HEK293T (cell line): Measurements from ENCODE around the gene ORMDL2.

Source experiments
- CTCF ChIA-PET: fragments of 350-600 bp; formaldehyde crosslinking; extraction: SDS; loops from one replicate; lab custom pipeline; 2021; ENCODE audit warnings: antibody characterized with exemption, inconsistent platforms; lab: Yijun Ruan, JAX
- POLR2A ChIA-PET: fragments of 350-600 bp; formaldehyde crosslinking; extraction: SDS; loops from one replicate; lab custom pipeline; 2020; ENCODE audit warnings: antibody characterized with exemption, inconsistent platforms; lab: Yijun Ruan, JAX
- DNase-seq: peaks from one replicate; pipeline ENCODE4 v3.0.0; 2012; ENCODE audit warnings: mixed read lengths; ENCODE audit errors: extremely low spot score
- ARNT ChIP-seq: fragments of 450-650 bp; IDR thresholded peaks from 2 replicates; pipeline ENCODE4 v1.6.1; 2017; ENCODE audit warnings: mild to moderate bottlenecking
- BHLHE40 ChIP-seq: fragments of 450-650 bp; IDR thresholded peaks from 2 replicates; pipeline ENCODE4 v1.6.1; 2016; ENCODE audit warnings: mild to moderate bottlenecking, moderate library complexity, borderline replicate concordance
- CTBP1 ChIP-seq: fragments of 450-650 bp; IDR thresholded peaks from 2 replicates; pipeline ENCODE4 v1.6.1; 2016; ENCODE audit warnings: borderline replicate concordance
- ELF4 ChIP-seq: fragments of 450-650 bp; IDR thresholded peaks from 2 replicates; pipeline ENCODE4 v1.6.1; 2017; ENCODE audit warnings: antibody characterized with exemption
- FOXA1 ChIP-seq: fragments of 450-650 bp; IDR thresholded peaks from 2 replicates; pipeline ENCODE4 v1.6.1; 2016; ENCODE audit warnings: mild to moderate bottlenecking
- FOXK2 ChIP-seq: fragments of 450-650 bp; IDR thresholded peaks from 2 replicates; pipeline ENCODE4 v1.6.1; 2016; ENCODE audit warnings: mild to moderate bottlenecking
- FOXM1 ChIP-seq: fragments of 450-650 bp; IDR thresholded peaks from 2 replicates; pipeline ENCODE4 v1.6.1; 2017; ENCODE audit warnings: mild to moderate bottlenecking, borderline replicate concordance
- HDGF ChIP-seq: fragments of 450-650 bp; IDR thresholded peaks from 2 replicates; pipeline ENCODE4 v1.6.1; 2017; ENCODE audit warnings: antibody characterized with exemption, borderline replicate concordance
- L3MBTL2 ChIP-seq: fragments of 450-650 bp; conservative IDR thresholded peaks from 2 replicates; pipeline ENCODE4 v1.6.1; 2016; ENCODE audit warnings: mild to moderate bottlenecking
- LEF1 ChIP-seq: fragments of 450-650 bp; IDR thresholded peaks from 2 replicates; pipeline ENCODE4 v1.6.1; 2017; ENCODE audit warnings: mild to moderate bottlenecking, borderline replicate concordance
- NFRKB ChIP-seq: fragments of 450-650 bp; IDR thresholded peaks from 2 replicates; pipeline ENCODE4 v1.6.1; 2016; ENCODE audit warnings: mild to moderate bottlenecking, moderate library complexity
- SP1 ChIP-seq: fragments of 450-650 bp; IDR thresholded peaks from 2 replicates; pipeline ENCODE4 v1.6.1; 2017
- SUZ12 ChIP-seq: fragments of 450-650 bp; IDR thresholded peaks from 2 replicates; pipeline ENCODE4 v1.6.1; 2016; ENCODE audit warnings: mild to moderate bottlenecking
- TARDBP ChIP-seq: fragments of 450-650 bp; IDR thresholded peaks from 2 replicates; pipeline ENCODE4 v1.6.1; 2016
- ZNF384 ChIP-seq: fragments of 450-650 bp; IDR thresholded peaks from 2 replicates; pipeline ENCODE4 v1.6.1; 2016
- TF ChIP-seq, protein P1 (sequence below): fragments of 450-650 bp; IDR thresholded peaks from 2 replicates; pipeline ENCODE4 v1.6.1; 2016

Gene ORMDL2

DNA sequence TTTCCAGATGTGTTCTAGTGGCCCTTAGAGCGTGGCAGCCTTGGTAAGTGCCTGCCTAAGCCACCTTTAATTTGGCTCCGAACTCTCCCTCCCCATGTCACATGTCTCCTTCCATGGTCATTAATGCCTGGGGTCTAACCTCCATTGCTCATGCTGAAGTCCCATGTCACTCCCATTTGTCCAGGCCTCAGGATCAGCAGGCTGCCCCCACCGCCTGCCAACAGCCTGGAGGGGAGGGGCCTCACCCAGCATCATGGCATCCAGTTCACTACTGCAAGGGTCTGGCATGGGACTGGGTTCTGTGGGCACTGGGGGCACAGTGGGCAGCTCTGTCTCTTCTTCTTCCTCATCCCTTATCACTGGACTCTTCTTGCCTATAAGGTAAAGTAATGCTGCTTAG lies 20.5 kb downstream of the ORMDL2 start:
- POLR2A ChIA-PET = no interaction called here
- CTCF ChIA-PET = no interaction called here
- no peak for TF ChIP-seq ELF4
- no peak for TF ChIP-seq FOXA1
- DNase-seq = no peak

GRCh38 chr12:55839345-55840140 lies 21.7 kb downstream of the ORMDL2 start:
- no peak for TF ChIP-seq HDGF
- TF ChIP-seq BHLHE40 = no peak
- TF ChIP-seq FOXM1 = no peak
- TF ChIP-seq NFRKB = no peak
- no peak for TF ChIP-seq LEF1
- no peak for TF ChIP-seq SP1
- no peak for TF ChIP-seq TARDBP
- TF ChIP-seq, protein P1, sequence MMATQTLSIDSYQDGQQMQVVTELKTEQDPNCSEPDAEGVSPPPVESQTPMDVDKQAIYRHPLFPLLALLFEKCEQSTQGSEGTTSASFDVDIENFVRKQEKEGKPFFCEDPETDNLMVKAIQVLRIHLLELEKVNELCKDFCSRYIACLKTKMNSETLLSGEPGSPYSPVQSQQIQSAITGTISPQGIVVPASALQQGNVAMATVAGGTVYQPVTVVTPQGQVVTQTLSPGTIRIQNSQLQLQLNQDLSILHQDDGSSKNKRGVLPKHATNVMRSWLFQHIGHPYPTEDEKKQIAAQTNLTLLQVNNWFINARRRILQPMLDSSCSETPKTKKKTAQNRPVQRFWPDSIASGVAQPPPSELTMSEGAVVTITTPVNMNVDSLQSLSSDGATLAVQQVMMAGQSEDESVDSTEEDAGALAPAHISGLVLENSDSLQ = no peak
- TF ChIP-seq ZNF384 = no peak
- TF ChIP-seq L3MBTL2 = no peak
- no peak for TF ChIP-seq ELF4
- no peak for TF ChIP-seq FOXK2
- TF ChIP-seq ARNT = no peak
- POLR2A ChIA-PET = interaction anchor here (1.4 kb wide), 1 partner anchor 9 kb away, joined by 13 read pairs; the partner anchor contains the start of gene DNAJC14
- no peak for DNase-seq
- CTCF ChIA-PET = no interaction called here

DNA sequence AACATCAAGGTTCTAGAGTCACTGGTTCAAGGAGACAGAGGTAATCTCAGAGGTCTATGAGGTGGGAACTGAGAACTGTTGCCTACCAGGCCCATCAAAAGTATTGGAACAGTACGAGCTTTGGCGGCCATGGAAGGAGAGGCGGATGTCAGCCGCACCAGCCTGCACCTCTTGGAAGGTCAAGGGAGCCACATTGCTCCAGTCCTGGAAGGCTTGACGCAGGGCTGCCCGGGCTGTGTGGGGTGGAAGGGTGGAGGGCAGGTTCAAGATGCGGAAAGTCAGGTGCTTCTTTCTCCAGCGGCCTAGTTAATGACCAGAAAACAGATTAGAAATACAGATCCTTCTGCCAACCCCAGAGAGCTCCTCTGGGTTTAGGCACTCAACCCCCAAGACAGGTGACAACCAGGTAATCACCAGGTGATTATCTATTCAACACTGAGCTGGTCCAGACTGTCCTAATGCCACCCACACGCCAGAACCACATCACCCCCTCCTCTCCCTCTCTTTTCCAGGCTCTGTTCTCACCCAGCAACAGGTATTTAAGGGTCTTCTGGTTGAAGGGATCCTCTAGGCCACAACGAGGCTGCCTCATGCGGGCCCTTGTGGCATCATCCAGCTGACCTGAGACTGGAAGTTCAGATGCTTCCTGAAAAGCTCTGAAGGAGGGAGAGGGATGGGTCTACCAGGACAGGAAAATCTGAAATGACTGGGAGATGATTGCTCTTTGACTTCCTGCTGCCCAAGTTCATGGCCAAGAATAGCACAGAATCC lies 22.9 kb downstream of the ORMDL2 start:
- TF ChIP-seq ARNT = no peak
- ChIA-PET POLR2A (interaction anchor here (1.9 kb wide), 1 partner anchor 11 kb away, joined by 13 read pairs; the partner anchor contains the start of gene DNAJC14), CTCF (interaction anchor here (0.6 to 0.7 kb wide), 2 partner anchors 92 to 103 kb away, joined by 3 read pairs; no protein-coding TSS in a partner anchor)
- no peak for DNase-seq

DNA sequence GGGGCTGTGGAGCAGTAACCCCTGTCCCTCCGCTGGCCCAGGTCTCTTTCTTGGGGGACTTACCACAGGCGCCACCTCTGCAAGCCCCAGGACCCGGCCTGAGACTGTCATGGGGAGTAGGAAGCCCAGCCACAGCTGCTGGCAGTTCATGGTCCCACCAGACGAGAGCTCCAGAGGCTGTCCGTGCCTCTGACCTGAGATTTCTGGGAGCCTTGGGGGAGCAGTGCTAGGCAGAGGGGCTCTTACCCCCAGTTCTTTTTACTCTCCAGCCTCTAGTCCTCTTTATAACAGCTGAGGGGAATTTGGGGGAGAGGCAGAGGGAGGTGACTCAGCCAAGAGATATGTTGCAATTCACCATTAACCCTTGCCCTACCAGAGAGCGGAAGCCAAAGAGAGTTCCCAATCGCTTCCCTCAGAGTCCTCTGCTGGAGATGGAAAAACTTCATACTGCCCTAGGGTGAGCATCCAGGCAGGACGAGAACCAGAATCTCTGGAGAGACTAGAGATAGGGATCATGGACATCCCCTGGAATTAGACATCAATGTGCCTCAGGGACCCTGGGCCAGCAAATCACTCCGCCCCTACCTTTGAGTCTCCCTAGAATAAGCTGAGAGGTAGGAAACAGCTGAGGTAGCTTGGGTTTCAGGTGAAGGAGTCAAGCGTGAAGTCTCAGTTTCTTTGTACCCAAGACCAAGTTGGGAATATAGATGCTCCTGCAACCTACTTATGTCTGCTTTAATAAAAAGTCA lies 25.0 kb downstream of the ORMDL2 start, which contains the start of gene MMP19:
TSS of gene MMP19 (minus strand) at position 256 of the 749 bp plus-strand sequence. CDS start at position 150, 106 bp downstream.
- ChIA-PET CTCF (interaction anchor here (0.6 kb wide), 1 partner anchor 105 kb away, joined by 3 read pairs; no protein-coding TSS in a partner anchor), POLR2A (interaction anchor here (1.7 kb wide), 1 partner anchor 13 kb away, joined by 16 read pairs; the partner anchor contains the start of gene DNAJC14)
- no peak for TF ChIP-seq NFRKB
- no peak for TF ChIP-seq TARDBP
- no peak for TF ChIP-seq CTBP1
- TF ChIP-seq L3MBTL2 = no peak
- TF ChIP-seq SP1 = no peak
- no peak for TF ChIP-seq FOXK2
- TF ChIP-seq SUZ12 = no peak
- no peak for TF ChIP-seq FOXA1
- TF ChIP-seq FOXM1 = no peak
- no peak for TF ChIP-seq LEF1
- TF ChIP-seq, protein P1 = no peak
- TF ChIP-seq ELF4 = no peak
- no peak for DNase-seq

DNA sequence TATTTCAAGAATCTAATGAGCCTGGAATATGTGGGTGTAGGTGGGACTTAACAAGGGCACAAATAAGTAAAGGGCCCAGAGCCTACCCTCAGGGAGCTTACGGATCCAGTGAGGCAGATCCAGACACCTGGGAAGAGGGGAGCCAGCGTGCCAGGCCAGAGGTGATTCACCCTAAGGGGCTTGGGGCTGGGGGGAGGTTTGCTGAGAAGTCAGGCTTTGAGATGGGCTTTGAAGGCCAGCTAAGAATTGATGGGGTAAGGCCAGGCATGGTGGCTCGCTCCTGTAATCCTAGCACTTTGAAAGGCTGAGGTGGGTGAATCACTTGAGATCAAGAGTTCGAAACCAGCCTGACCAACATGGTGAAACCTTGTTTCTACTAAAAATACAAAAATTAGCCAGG lies 25.6 kb downstream of the ORMDL2 start:
- CTCF ChIA-PET = interaction anchor here (0.6 kb wide), 1 partner anchor 105 kb away, joined by 3 read pairs; no protein-coding TSS in a partner anchor
- DNase-seq = no peak
- no peak for TF ChIP-seq SUZ12
- TF ChIP-seq LEF1 = no peak
- no peak for TF ChIP-seq TARDBP
- TF ChIP-seq CTBP1 = no peak
- TF ChIP-seq SP1 = no peak
- TF ChIP-seq FOXM1 = no peak
- no peak for TF ChIP-seq ELF4
- TF ChIP-seq FOXA1 = no peak
- no peak for TF ChIP-seq ZNF384
- no peak for TF ChIP-seq FOXK2
- TF ChIP-seq BHLHE40 = no peak
- TF ChIP-seq, protein P1 = no peak
- no peak for TF ChIP-seq HDGF
- POLR2A ChIA-PET = interaction anchor here (1.7 kb wide), 1 partner anchor 13 kb away, joined by 16 read pairs; the partner anchor contains the start of gene DNAJC14

- POLR2A ChIA-PET = interaction anchor here (0.8 kb wide), 1 partner anchor 14 kb away, joined by 3 read pairs; no protein-coding TSS in a partner anchor
- CTCF ChIA-PET = interaction anchor here (1.1 kb wide), 1 partner anchor 95 kb away, joined by 4 read pairs; no protein-coding TSS in a partner anchor
- TF ChIP-seq, protein P1 = no peak
- TF ChIP-seq FOXK2 (no peak), LEF1 (no peak), FOXA1 (no peak), TARDBP (no peak), SP1 (no peak)
- no peak for DNase-seq
Observed at GRCh38 chr12:55844961-55845360, 27.1 kb downstream of the ORMDL2 start.
